BJ (cell line): ENCODE results near the gene CACNA1I. TPM values are rescaled to one million over a fixed set of nuclear protein-coding genes. Genes with fewer than 3 reads are reported as not detected.

Experiments
- CTCF ChIA-PET: fragments of 350-600 bp; formaldehyde crosslinking; extraction: SDS; loops from one replicate; lab custom pipeline; 2021; ENCODE audit warnings: antibody characterized with exemption, inconsistent platforms; lab: Yijun Ruan, JAX
- POLR2A ChIA-PET: fragments of 300-600 bp; sonication (Branson Sonifier 250); formaldehyde crosslinking; extraction: SDS; loops from one replicate; lab custom pipeline; 2021; ENCODE audit warnings: antibody characterized with exemption; lab: Charles Lee
- DNase-seq: peaks from one replicate; pipeline ENCODE4 v3.0.0-alpha.2; 2011; ENCODE audit warnings: low read depth
- H3K27me3 ChIP-seq: 2 replicates; pipeline ENCODE4 v1.6.0; 2011; ENCODE audit warnings: low read length; ENCODE audit not compliant: control insufficient read depth, insufficient read depth
- H3K36me3 ChIP-seq: 2 replicates; pipeline ENCODE4 v1.5.1; 2011; ENCODE audit warnings: low read length; ENCODE audit not compliant: control insufficient read depth, insufficient read depth
- H3K4me3 ChIP-seq: 2 replicates; pipeline ENCODE4 v1.5.1; 2011; ENCODE audit warnings: low read depth, mild to moderate bottlenecking, control low read depth, low read length
- CTCF ChIP-seq: IDR thresholded peaks from 2 replicates; pipeline ENCODE4 v1.5.1; 2011; ENCODE audit warnings: low read depth, mild to moderate bottlenecking, control low read depth, inconsistent platforms, low read length, moderate library complexity; ENCODE audit not compliant: insufficient read depth
- polyA plus RNA-seq: library from polyadenylated mRNA; depleted of rRNA; stranded (reverse); fragments of >200 nt; gene quantifications from 2 replicates; pipeline ENCODE4 v1.2.3, GENCODE V29; 2011

The CACNA1I gene
- polyA plus RNA-seq, 1 experiment: 0.01 TPM

GRCh38 chr22:39634530-39635405 lies 64.2 kb downstream of the CACNA1I start:
- DNase-seq: peak; percentile 6
- no peak for TF ChIP-seq CTCF
- peaks cover 2% of the 10 kb centered on the region; the same call in 1 of the 2 replicates for H3K27me3 ChIP-seq
- ChIA-PET POLR2A (no interaction called here), CTCF (no interaction called here)
- no peaks in the 10 kb centered on the region for H3K36me3 ChIP-seq
- no peak overlapping the region for H3K4me3 ChIP-seq

GRCh38 chr22:39635719-39636118 lies 65.2 kb downstream of the CACNA1I start:
- no peaks in the 10 kb centered on the region for H3K36me3 ChIP-seq
- ChIA-PET CTCF (no interaction called here), POLR2A (no interaction called here)
- H3K4me3 ChIP-seq: no peak overlapping the region
- H3K27me3 ChIP-seq: peaks cover 3% of the 10 kb centered on the region; the same call in 1 of the 2 replicates
- no peak for DNase-seq
- no peak for TF ChIP-seq CTCF

GRCh38 chr22:39638958-39639357 lies 68.4 kb downstream of the CACNA1I start:
- no peaks in the 10 kb centered on the region for H3K36me3 ChIP-seq
- ChIA-PET CTCF (no interaction called here), POLR2A (no interaction called here)
- no peak overlapping the region for H3K4me3 ChIP-seq
- H3K27me3 ChIP-seq: peaks cover 2% of the 10 kb centered on the region; the same call in 1 of the 2 replicates
- DNase-seq: no peak
- TF ChIP-seq CTCF: no peak

DNA sequence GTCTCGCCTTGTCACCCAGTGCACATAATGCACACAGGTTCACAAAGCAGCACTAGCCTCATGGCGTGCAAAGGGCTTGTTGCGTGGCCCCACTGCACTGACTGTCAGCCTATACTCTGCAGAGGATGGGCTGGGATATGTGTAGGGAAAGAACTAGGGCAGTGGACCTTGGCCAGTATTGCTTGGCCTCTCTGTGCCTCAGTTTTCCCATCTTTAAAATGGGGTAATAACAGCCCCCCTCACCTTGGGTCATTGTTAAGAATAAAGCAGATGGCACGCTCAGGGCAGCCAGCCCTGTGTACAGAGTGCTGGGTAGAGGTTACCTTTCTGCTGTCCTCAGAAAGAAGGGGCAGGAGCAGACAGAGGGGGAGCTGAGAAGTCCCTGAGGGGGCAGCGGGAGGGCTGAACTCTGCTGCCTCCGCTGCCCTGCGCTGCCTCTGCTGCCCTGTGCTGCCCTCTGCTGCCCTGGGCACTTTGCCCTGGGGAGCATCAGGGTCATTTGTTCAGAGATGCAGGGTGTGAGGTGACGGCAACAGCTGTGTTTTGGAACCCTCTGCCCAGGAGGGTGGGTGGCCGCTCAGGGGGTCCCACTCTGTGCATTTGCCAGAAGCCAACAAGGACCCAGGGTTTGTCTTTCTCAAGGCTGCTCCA lies 71.2 kb downstream of the CACNA1I start:
- TF ChIP-seq CTCF: no peak
- POLR2A ChIA-PET: no interaction called here
- H3K4me3 ChIP-seq: no peak overlapping the region
- CTCF ChIA-PET: no interaction called here
- H3K36me3 ChIP-seq: no peaks in the 10 kb centered on the region
- peaks cover 2% of the 10 kb centered on the region; the same call in 1 of the 2 replicates for H3K27me3 ChIP-seq
- DNase-seq: no peak

DNA sequence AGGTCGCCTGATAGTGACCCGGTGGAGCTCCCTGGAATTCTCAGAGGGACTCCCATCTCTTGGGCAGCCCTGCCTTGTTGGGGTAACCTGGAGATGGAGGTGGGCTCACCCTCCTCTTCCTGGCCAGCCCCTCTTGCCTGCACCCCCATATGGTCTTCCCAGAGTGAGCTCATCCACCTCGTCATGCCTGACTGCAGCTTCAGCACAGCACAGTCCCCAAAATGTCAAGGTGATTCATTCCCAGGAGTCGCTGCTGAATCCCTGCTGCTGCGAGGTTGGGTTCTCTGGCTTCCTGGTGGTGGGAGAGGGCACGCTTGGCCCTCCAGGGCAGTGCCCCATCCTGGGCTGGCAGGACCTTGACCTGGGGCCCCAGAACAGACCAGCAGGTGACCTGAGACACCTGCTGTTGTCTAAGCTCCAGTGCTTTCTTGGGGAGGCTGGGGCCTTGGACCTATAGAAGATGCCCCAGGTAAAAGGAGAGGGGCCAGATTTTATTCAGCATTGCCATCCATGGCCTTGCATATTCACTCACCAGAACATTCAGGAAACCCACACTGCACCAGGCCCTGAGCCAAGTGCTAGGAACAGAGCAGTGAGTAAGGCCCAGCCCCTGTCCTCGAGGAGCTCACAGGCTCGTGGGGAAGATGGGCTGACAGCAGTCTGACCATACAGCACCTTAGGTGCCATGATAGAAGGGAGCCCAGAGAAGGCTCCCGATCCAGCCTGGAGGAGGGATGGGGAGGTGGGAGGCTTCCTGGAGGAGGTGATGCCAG lies 72.9 kb downstream of the CACNA1I start:
- DNase-seq: no peak
- ChIA-PET POLR2A (no interaction called here), CTCF (interaction anchor here (0.8 to 1.5 kb wide), 3 partner anchors 11 to 381 kb away, joined by 3 to 5 read pairs (median 3); no protein-coding TSS in a partner anchor)
- Histone ChIP-seq H3K4me3 (no peak overlapping the region), H3K27me3 (peaks cover 2% of the 10 kb centered on the region; the same call in 1 of the 2 replicates), H3K36me3 (no peaks in the 10 kb centered on the region)
- no peak for TF ChIP-seq CTCF
